ENCODE data around the gene GM2A.
"Not testable (repeated sequence)": the region's sequence is repeated elsewhere in the genome, so short reads cannot be mapped to it uniquely, and the experiment has no call there.

The GM2A gene

GRCh38 chr5:151243564-151243963 lies 9.4 kb upstream of the GM2A start:
- Histone ChIP-seq H3K4me3 (ENCODE audit: low read depth, low read length) (no peak overlapping the region), H3K27me3 (ENCODE audit: control insufficient read depth, insufficient read depth, low read length) (no peaks in the 10 kb centered on the region), H3K9ac (ENCODE audit: low read depth, low read length) (no peak overlapping the region), H3K9me3 (ENCODE audit: control insufficient read depth, insufficient read depth, low read length) (no peaks in the 10 kb centered on the region), H3K36me3 (ENCODE audit: control insufficient read depth, insufficient read depth, low read length) (no peaks in the 10 kb centered on the region), H3K4me1 (ENCODE audit: control insufficient read depth, insufficient read depth, low read length) (peaks cover 8% of the 10 kb centered on the region)

- Histone ChIP-seq H3K4me3 (ENCODE audit: low read depth, low read length) (no peak overlapping the region), H3K27me3 (ENCODE audit: control insufficient read depth, insufficient read depth, low read length) (no peaks in the 10 kb centered on the region), H3K9me3 (ENCODE audit: control insufficient read depth, insufficient read depth, low read length) (no peaks in the 10 kb centered on the region), H3K4me1 (ENCODE audit: control insufficient read depth, insufficient read depth, low read length) (peaks cover 8% of the 10 kb centered on the region), H3K36me3 (ENCODE audit: control insufficient read depth, insufficient read depth, low read length) (no peaks in the 10 kb centered on the region), H3K9ac (ENCODE audit: low read depth, low read length) (no peak overlapping the region)
Observed at GRCh38 chr5:151244206-151244605, 8.8 kb upstream of the GM2A start.

DNA sequence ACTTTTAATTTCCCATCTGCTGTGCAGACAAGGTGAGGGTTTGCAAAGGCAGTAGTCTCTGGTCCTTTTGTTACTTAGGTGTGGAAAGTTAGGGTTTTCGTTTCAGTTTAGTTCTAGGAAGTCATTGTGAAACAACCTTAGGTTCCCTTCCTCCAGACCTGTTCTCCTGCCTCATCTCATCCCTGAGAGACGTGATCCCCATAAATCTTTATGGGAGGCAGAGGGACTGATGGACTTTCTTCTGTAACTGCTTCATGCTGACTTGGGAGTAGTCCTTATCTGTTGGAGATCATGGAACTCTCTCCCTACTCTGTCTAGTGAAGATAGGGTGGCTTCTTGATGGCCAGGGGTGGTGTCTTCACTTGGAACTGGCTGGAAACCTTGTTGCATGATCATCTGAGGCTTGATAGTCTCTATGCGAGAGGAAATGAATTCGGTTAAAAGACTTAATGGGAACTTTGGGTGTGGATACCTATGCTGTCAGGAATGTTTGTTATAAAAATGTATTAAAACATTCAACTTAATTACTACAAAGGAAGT lies 7.2 kb upstream of the GM2A start:
- no peaks in the 10 kb centered on the region for H3K27me3 ChIP-seq (ENCODE audit: control insufficient read depth, insufficient read depth, low read length)
- H3K9ac ChIP-seq (ENCODE audit: low read depth, low read length): no peak overlapping the region
- H3K36me3 ChIP-seq (ENCODE audit: control insufficient read depth, insufficient read depth, low read length): no peaks in the 10 kb centered on the region
- no peaks in the 10 kb centered on the region for H3K9me3 ChIP-seq (ENCODE audit: control insufficient read depth, insufficient read depth, low read length)
- no peak overlapping the region for H3K4me3 ChIP-seq (ENCODE audit: low read depth, low read length)
- peaks cover 14% of the 10 kb centered on the region for H3K4me1 ChIP-seq (ENCODE audit: control insufficient read depth, insufficient read depth, low read length)

DNA sequence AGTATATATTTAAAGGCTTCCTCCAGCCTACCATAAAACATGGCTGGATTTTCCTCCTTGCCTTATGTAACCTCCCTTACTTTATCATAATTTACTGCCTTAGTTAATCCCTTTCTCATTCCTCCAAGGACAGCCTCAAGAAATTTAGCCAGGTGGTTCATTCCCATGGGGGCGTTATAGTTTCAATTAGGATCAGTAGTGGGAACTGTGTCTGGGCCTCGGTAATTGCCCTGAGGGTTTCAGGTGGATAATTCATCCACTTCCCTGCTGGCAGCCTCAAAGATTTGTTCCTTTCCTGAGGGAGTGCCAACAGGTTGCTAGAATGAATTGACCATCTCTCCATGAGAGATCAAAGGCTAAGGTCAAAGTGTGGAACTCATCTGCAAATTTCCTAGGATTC lies 4.3 kb upstream of the GM2A start:
- no peak overlapping the region for H3K9ac ChIP-seq (ENCODE audit: low read depth, low read length)
- H3K27me3 ChIP-seq (ENCODE audit: control insufficient read depth, insufficient read depth, low read length): no peaks in the 10 kb centered on the region
- H3K9me3 ChIP-seq (ENCODE audit: control insufficient read depth, insufficient read depth, low read length): no peaks in the 10 kb centered on the region
- H3K36me3 ChIP-seq (ENCODE audit: control insufficient read depth, insufficient read depth, low read length): no peaks in the 10 kb centered on the region
- H3K4me1 ChIP-seq (ENCODE audit: control insufficient read depth, insufficient read depth, low read length): peaks cover 11% of the 10 kb centered on the region
- no peak overlapping the region for H3K4me3 ChIP-seq (ENCODE audit: low read depth, low read length)

GRCh38 chr5:151249281-151249680 lies 3.7 kb upstream of the GM2A start:
- no peaks in the 10 kb centered on the region for H3K9me3 ChIP-seq (ENCODE audit: control insufficient read depth, insufficient read depth, low read length)
- no peaks in the 10 kb centered on the region for H3K27me3 ChIP-seq (ENCODE audit: control insufficient read depth, insufficient read depth, low read length)
- no peak overlapping the region for H3K9ac ChIP-seq (ENCODE audit: low read depth, low read length)
- peaks cover 14% of the 10 kb centered on the region for H3K4me1 ChIP-seq (ENCODE audit: control insufficient read depth, insufficient read depth, low read length)
- H3K4me3 ChIP-seq (ENCODE audit: low read depth, low read length): no peak overlapping the region
- no peaks in the 10 kb centered on the region for H3K36me3 ChIP-seq (ENCODE audit: control insufficient read depth, insufficient read depth, low read length)

GRCh38 chr5:151250346-151251000 lies 2.5 kb upstream of the GM2A start:
- H3K9me3 ChIP-seq (ENCODE audit: control insufficient read depth, insufficient read depth, low read length): no peaks in the 10 kb centered on the region
- no peaks in the 10 kb centered on the region for H3K36me3 ChIP-seq (ENCODE audit: control insufficient read depth, insufficient read depth, low read length)
- no peak overlapping the region for H3K9ac ChIP-seq (ENCODE audit: low read depth, low read length)
- H3K4me1 ChIP-seq (ENCODE audit: control insufficient read depth, insufficient read depth, low read length): peaks cover 14% of the 10 kb centered on the region
- no peaks in the 10 kb centered on the region for H3K27me3 ChIP-seq (ENCODE audit: control insufficient read depth, insufficient read depth, low read length)
- no peak overlapping the region for H3K4me3 ChIP-seq (ENCODE audit: low read depth, low read length)

- Histone ChIP-seq H3K27me3 (ENCODE audit: control insufficient read depth, insufficient read depth, low read length) (no peaks in the 10 kb centered on the region), H3K36me3 (ENCODE audit: control insufficient read depth, insufficient read depth, low read length) (no peaks in the 10 kb centered on the region), H3K9ac (ENCODE audit: low read depth, low read length) (no peak overlapping the region), H3K4me1 (ENCODE audit: control insufficient read depth, insufficient read depth, low read length) (peaks cover 14% of the 10 kb centered on the region), H3K9me3 (ENCODE audit: control insufficient read depth, insufficient read depth, low read length) (no peaks in the 10 kb centered on the region), H3K4me3 (ENCODE audit: low read depth, low read length) (no peak overlapping the region)
Observed at GRCh38 chr5:151251001-151251551, 1.9 kb upstream of the GM2A start.

GRCh38 chr5:151251621-151252020 lies 1.4 kb upstream of the GM2A start:
- Histone ChIP-seq H3K36me3 (ENCODE audit: control insufficient read depth, insufficient read depth, low read length) (no peaks in the 10 kb centered on the region), H3K9me3 (ENCODE audit: control insufficient read depth, insufficient read depth, low read length) (no peaks in the 10 kb centered on the region), H3K27me3 (ENCODE audit: control insufficient read depth, insufficient read depth, low read length) (no peaks in the 10 kb centered on the region), H3K9ac (ENCODE audit: low read depth, low read length) (no peak overlapping the region), H3K4me3 (ENCODE audit: low read depth, low read length) (no peak overlapping the region), H3K4me1 (ENCODE audit: control insufficient read depth, insufficient read depth, low read length) (peaks cover 14% of the 10 kb centered on the region)

DNA sequence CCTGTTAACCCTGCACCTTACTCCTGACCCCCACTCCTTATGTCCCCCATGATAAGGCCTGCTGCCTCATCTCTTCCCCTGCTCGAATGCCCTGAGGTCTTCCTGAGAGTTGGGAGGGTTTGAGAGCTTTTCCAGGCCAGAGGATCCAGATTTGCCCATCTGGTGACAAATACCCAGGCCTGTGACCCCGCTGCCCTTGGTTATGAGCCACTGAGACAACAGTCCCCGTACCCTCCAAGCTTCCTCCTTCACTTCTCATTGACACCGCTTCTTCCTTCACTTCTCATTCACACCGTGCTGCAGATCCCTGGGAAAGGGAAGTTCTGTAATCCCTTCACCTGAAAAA lies 593 bp downstream of the GM2A start:
- Histone ChIP-seq H3K27me3 (ENCODE audit: control insufficient read depth, insufficient read depth, low read length) (no peaks in the 10 kb centered on the region), H3K9ac (ENCODE audit: low read depth, low read length) (peak overlapping the region; percentile 84), H3K4me1 (ENCODE audit: control insufficient read depth, insufficient read depth, low read length) (peaks cover 14% of the 10 kb centered on the region), H3K36me3 (ENCODE audit: control insufficient read depth, insufficient read depth, low read length) (no peaks in the 10 kb centered on the region), H3K4me3 (ENCODE audit: low read depth, low read length) (peak overlapping the region; percentile 86), H3K9me3 (ENCODE audit: control insufficient read depth, insufficient read depth, low read length) (no peaks in the 10 kb centered on the region)

GRCh38 chr5:151254556-151254955 lies 1.6 kb downstream of the GM2A start:
- H3K9ac ChIP-seq (ENCODE audit: low read depth, low read length): no peak overlapping the region

DNA sequence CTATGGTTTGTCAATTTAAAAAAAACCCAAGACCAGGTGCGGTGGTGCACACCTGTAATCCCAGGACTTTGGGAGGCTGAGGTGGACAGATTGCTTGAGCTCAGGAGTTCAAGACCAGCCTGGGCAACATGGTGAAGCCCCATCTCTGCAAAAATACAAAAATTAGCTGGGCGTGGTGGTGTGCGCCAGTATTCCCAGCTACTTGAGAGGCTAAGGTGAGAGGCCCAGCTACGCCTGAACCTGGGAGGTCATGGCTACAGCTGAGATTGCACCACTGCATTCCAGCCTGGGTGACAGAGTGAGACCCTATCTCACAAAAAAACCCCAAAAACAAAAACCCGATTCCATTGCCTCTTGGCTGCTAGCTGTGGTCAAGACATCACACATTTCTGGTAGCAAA lies 2.0 kb downstream of the GM2A start:
- H3K4me3 ChIP-seq (ENCODE audit: low read depth, low read length): not testable (repeated sequence)
- peaks cover 14% of the 10 kb centered on the region for H3K4me1 ChIP-seq (ENCODE audit: control insufficient read depth, insufficient read depth, low read length)

More at GRCh38 chr5:151254556-151254955, 1.6 kb downstream of the GM2A start:
- peaks cover 14% of the 10 kb centered on the region for H3K4me1 ChIP-seq (ENCODE audit: control insufficient read depth, insufficient read depth, low read length)
- no peaks in the 10 kb centered on the region for H3K36me3 ChIP-seq (ENCODE audit: control insufficient read depth, insufficient read depth, low read length)
- H3K4me3 ChIP-seq (ENCODE audit: low read depth, low read length): no peak overlapping the region
- no peaks in the 10 kb centered on the region for H3K27me3 ChIP-seq (ENCODE audit: control insufficient read depth, insufficient read depth, low read length)
- H3K9me3 ChIP-seq (ENCODE audit: control insufficient read depth, insufficient read depth, low read length): no peaks in the 10 kb centered on the region

GRCh38 chr5:151255621-151256286 lies 2.8 kb downstream of the GM2A start:
- Histone ChIP-seq H3K9me3 (ENCODE audit: control insufficient read depth, insufficient read depth, low read length) (no peaks in the 10 kb centered on the region), H3K4me3 (ENCODE audit: low read depth, low read length) (no peak overlapping the region), H3K36me3 (ENCODE audit: control insufficient read depth, insufficient read depth, low read length) (no peaks in the 10 kb centered on the region), H3K4me1 (ENCODE audit: control insufficient read depth, insufficient read depth, low read length) (peaks cover 8% of the 10 kb centered on the region), H3K9ac (ENCODE audit: low read depth, low read length) (no peak overlapping the region), H3K27me3 (ENCODE audit: control insufficient read depth, insufficient read depth, low read length) (no peaks in the 10 kb centered on the region)

More for the DNA sequence above, 2.0 kb downstream of the GM2A start:
- H3K9ac ChIP-seq (ENCODE audit: low read depth, low read length); H3K27me3 ChIP-seq (ENCODE audit: control insufficient read depth, insufficient read depth, low read length); H3K36me3 ChIP-seq (ENCODE audit: control insufficient read depth, insufficient read depth, low read length); H3K9me3 ChIP-seq (ENCODE audit: control insufficient read depth, insufficient read depth, low read length): not testable (repeated sequence)

Data from iPS-15b (cell line).